H1 (cell line): Measurements from ENCODE around the gene KLHL21. TPM values are rescaled to one million over a fixed set of nuclear protein-coding genes. Genes with fewer than 3 reads are reported as not detected.

ENCODE experiments used
- CTCF ChIA-PET: fragments of 300-600 bp; sonication (Branson Sonifier 250); formaldehyde crosslinking; loops from one replicate; lab custom pipeline; 2021; ENCODE audit not compliant: partially characterized antibody; lab: Charles Lee
- POLR2A ChIA-PET: fragments of 300-600 bp; sonication (Branson Sonifier 250); formaldehyde crosslinking; loops from one replicate; lab custom pipeline; 2021; ENCODE audit warnings: inconsistent platforms; ENCODE audit not compliant: partially characterized antibody; lab: Charles Lee
- DNase-seq, 2 experiments: peaks; one replicate each; pipeline versions ENCODE4 v3.0.0 to v3.0.0-alpha.2; 2010 to 2022; ENCODE audit warnings: low spot score in 2 of 2, low read depth in 1 of 2, mixed read lengths in 1 of 2
- FAIRE-seq: peaks from 2 replicates; lab custom pipeline; 2011; peaks lifted over from hg19 to GRCh38; lab: Jason Lieb, UNC
- H2AFZ ChIP-seq: 2 replicates; pipeline ENCODE4 v1.8.1; 2012; ENCODE audit warnings: low read length, inconsistent platforms
- H2AK5ac ChIP-seq: 2 replicates; pipeline ENCODE4 v1.6.1; 2013; ENCODE audit warnings: low read depth, low read length
- H2BK120ac ChIP-seq: replicated peaks from 2 replicates; pipeline ENCODE3; 2013; ENCODE audit warnings: low read depth, low read length, inconsistent platforms
- H2BK12ac ChIP-seq: 2 replicates; pipeline ENCODE4 v1.6.1; 2013; ENCODE audit warnings: low read depth, low read length
- H2BK15ac ChIP-seq: 2 replicates; pipeline ENCODE4 v1.6.1; 2013; ENCODE audit warnings: low read length
- H2BK20ac ChIP-seq: 2 replicates; pipeline ENCODE4 v1.6.1; 2013; ENCODE audit warnings: low read length
- H2BK5ac ChIP-seq: 2 replicates; pipeline ENCODE4 v1.6.1; 2013; ENCODE audit warnings: low read depth, low read length
- H3K14ac ChIP-seq: 2 replicates; pipeline ENCODE4 v1.6.1; 2013; ENCODE audit warnings: inconsistent platforms; ENCODE audit not compliant: insufficient read length
- H3K18ac ChIP-seq: 2 replicates; pipeline ENCODE4 v1.6.1; 2013; ENCODE audit warnings: low read length; ENCODE audit errors: extremely low read depth
- H3K23ac ChIP-seq: 2 replicates; pipeline ENCODE4 v1.6.1; 2013; ENCODE audit warnings: inconsistent platforms; ENCODE audit not compliant: insufficient read length
- H3K23me2 ChIP-seq: 2 replicates; pipeline ENCODE4 v1.6.1; 2013; ENCODE audit warnings: low read depth, low read length
- H3K27ac ChIP-seq: 2 replicates; pipeline ENCODE4 v1.6.1; 2011; ENCODE audit warnings: low read depth, low read length, inconsistent platforms
- H3K27me3 ChIP-seq, 4 experiments: replicated peaks in 1 of 4; 1 replicate in 1 of 4; 2 replicates in 3 of 4; pipeline versions ENCODE4 v1.6.1 to v1.8.1; 2011 to 2013; ENCODE audit warnings: low read length in 3 of 4, mild to moderate bottlenecking in 3 of 4, inconsistent platforms in 2 of 4, mixed read lengths in 2 of 4, moderate library complexity in 1 of 4; ENCODE audit not compliant: control insufficient read depth in 3 of 4, insufficient read depth in 3 of 4; ENCODE audit errors: extremely low read depth in 1 of 4
- H3K36me3 ChIP-seq, 4 experiments: 2 replicates each; pipeline versions ENCODE4 v1.6.1 to v1.8.1; 2011 to 2013; ENCODE audit warnings: mild to moderate bottlenecking in 4 of 4, low read length in 3 of 4, moderate library complexity in 2 of 4, control low read depth in 1 of 4, inconsistent platforms in 1 of 4; ENCODE audit not compliant: insufficient read depth in 4 of 4, control insufficient read depth in 2 of 4
- H3K4ac ChIP-seq: replicated peaks from 2 replicates; pipeline ENCODE3; 2013; ENCODE audit warnings: low read length, low read depth, mixed read lengths, inconsistent platforms; ENCODE audit not compliant: insufficient read length
- H3K4me1 ChIP-seq, 4 experiments: replicated peaks in 1 of 4; 1 replicate in 1 of 4; 2 replicates in 3 of 4; pipeline versions ENCODE4 v1.6.1 to v1.8.1; 2011 to 2013; ENCODE audit warnings: low read length in 3 of 4, inconsistent platforms in 2 of 4, mixed read lengths in 1 of 4; ENCODE audit not compliant: insufficient read depth in 4 of 4, control insufficient read depth in 3 of 4
- H3K4me2 ChIP-seq, 2 experiments: 2 replicates each; pipeline versions ENCODE4 v1.6.1 to v1.8.1; 2011 to 2013; ENCODE audit warnings: low read depth in 2 of 2, low read length in 2 of 2, control low read depth in 1 of 2, inconsistent platforms in 1 of 2, mild to moderate bottlenecking in 1 of 2; ENCODE audit not compliant: insufficient read depth in 1 of 2
- H3K4me3 ChIP-seq, 4 experiments: fragments of 200-600, 300-600 bp in 1 of 4; sonication (generic), shearing (Covaris generic), sonication (Bioruptor Twin) in 1 of 4; 2 replicates each; pipeline versions ENCODE4 v1.5.1 to v1.8.1; 2011 to 2016; ENCODE audit warnings: low read length in 4 of 4, low read depth in 3 of 4, control low read depth in 2 of 4, inconsistent platforms in 2 of 4, mild to moderate bottlenecking in 2 of 4, mixed read lengths in 1 of 4, moderate library complexity in 1 of 4; ENCODE audit not compliant: insufficient read depth in 2 of 4; ENCODE audit errors: extremely low read depth in 1 of 4
- H3K56ac ChIP-seq: replicated peaks from 2 replicates; pipeline ENCODE3; 2013; ENCODE audit warnings: low read depth, mild to moderate bottlenecking, mixed read lengths, low read length, inconsistent platforms; ENCODE audit not compliant: insufficient read length
- H3K79me1 ChIP-seq: 2 replicates; pipeline ENCODE4 v1.6.1; 2013; ENCODE audit warnings: low read depth, low read length, control low read depth
- H3K79me2 ChIP-seq, 2 experiments: 2 replicates each; pipeline versions ENCODE4 v1.6.1 to v1.8.1; 2012 to 2013; ENCODE audit warnings: low read length in 2 of 2, mild to moderate bottlenecking in 2 of 2, inconsistent platforms in 1 of 2; ENCODE audit not compliant: insufficient read depth in 2 of 2, control insufficient read depth in 1 of 2
- H3K9ac ChIP-seq, 4 experiments: replicated peaks in 1 of 4; 1 replicate in 1 of 4; 2 replicates in 3 of 4; pipeline versions ENCODE4 v1.6.1 to v1.8.1; 2011 to 2013; ENCODE audit warnings: low read depth in 3 of 4, low read length in 3 of 4, control low read depth in 2 of 4, mild to moderate bottlenecking in 2 of 4, moderate library complexity in 2 of 4, inconsistent platforms in 1 of 4; ENCODE audit errors: extremely low read depth in 1 of 4
- H3K9me3 ChIP-seq, 2 experiments: 2 replicates each; pipeline versions ENCODE4 v1.6.1 to v1.8.1; 2012 to 2013; ENCODE audit warnings: mild to moderate bottlenecking in 2 of 2, moderate library complexity in 2 of 2, control low read depth in 1 of 2, inconsistent platforms in 1 of 2, low read depth in 1 of 2, low read length in 1 of 2, mixed read lengths in 1 of 2; ENCODE audit not compliant: insufficient read depth in 2 of 2
- H4K20me1 ChIP-seq, 2 experiments: replicated peaks in 1 of 2; 2 replicates each; pipeline versions ENCODE3 to v1.8.1; 2011 to 2013; ENCODE audit warnings: inconsistent platforms in 2 of 2, low read length in 2 of 2, mild to moderate bottlenecking in 1 of 2; ENCODE audit not compliant: insufficient read depth in 2 of 2, control insufficient read depth in 1 of 2
- H4K5ac ChIP-seq: 2 replicates; pipeline ENCODE4 v1.6.1; 2013; ENCODE audit warnings: low read length, low read depth, mixed read lengths, inconsistent platforms; ENCODE audit not compliant: insufficient read length
- H4K8ac ChIP-seq: 2 replicates; pipeline ENCODE4 v1.8.0; 2013; ENCODE audit warnings: mild to moderate bottlenecking, moderate library complexity, low read length, inconsistent platforms; ENCODE audit not compliant: insufficient read depth; ENCODE audit errors: extremely low read depth
- H4K91ac ChIP-seq: replicated peaks from 2 replicates; pipeline ENCODE3; 2013; ENCODE audit warnings: low read length, mixed read lengths, inconsistent platforms; ENCODE audit not compliant: insufficient read length
- BRCA1 ChIP-seq: IDR thresholded peaks from 2 replicates; pipeline ENCODE4 v1.6.1; 2012; ENCODE audit warnings: low read depth, low read length, improper control_type of control experiment
- CHD1 ChIP-seq: IDR thresholded peaks from 2 replicates; pipeline ENCODE4 v1.6.1; 2012; ENCODE audit warnings: low read depth, low read length, improper control_type of control experiment
- EGR1 ChIP-seq: IDR thresholded peaks from 2 replicates; pipeline ENCODE4 v1.6.1; 2011; ENCODE audit warnings: low read depth, low read length, borderline replicate concordance
- GABPA ChIP-seq: IDR thresholded peaks from 2 replicates; pipeline ENCODE4 v1.6.1; 2011; ENCODE audit warnings: mild to moderate bottlenecking, low read length, moderate library complexity, borderline replicate concordance; ENCODE audit not compliant: insufficient read depth
- NANOG ChIP-seq: IDR thresholded peaks from 2 replicates; pipeline ENCODE4 v1.6.1; 2011; ENCODE audit warnings: low read length, low read depth, mild to moderate bottlenecking, inconsistent platforms; ENCODE audit not compliant: insufficient read depth, poor library complexity, severe bottlenecking
- SP1 ChIP-seq: IDR thresholded peaks from 2 replicates; pipeline ENCODE4 v1.6.1; 2011; ENCODE audit warnings: low read depth, low read length
- SUZ12 ChIP-seq: fragments of 200-600 bp; sonication (generic); IDR thresholded peaks from 2 replicates; pipeline ENCODE4 v1.6.1; 2012; ENCODE audit warnings: mild to moderate bottlenecking, inconsistent platforms, low read length, moderate library complexity, mixed read lengths
- TAF7 ChIP-seq: optimal IDR thresholded peaks from 2 replicates; pipeline ENCODE3; 2011; ENCODE audit warnings: low read depth, mild to moderate bottlenecking, inconsistent platforms, low read length, moderate library complexity, borderline replicate concordance
- ZNF274 ChIP-seq: IDR thresholded peaks from 2 replicates; pipeline ENCODE4 v1.7.0; 2012; ENCODE audit warnings: low read length, borderline replicate concordance; ENCODE audit errors: extremely low read depth
- WGBS, 2 experiments: shearing (Covaris generic) in 1 of 2; methylation state at CpG; one replicate each; pipeline versions ENCODE4 v1.1.6 to v1.1.7; 2013 to 2015; ENCODE audit warnings: low lambda C conversion rate in 2 of 2, mixed read lengths in 2 of 2, inconsistent platforms in 1 of 2, low coverage in 1 of 2, missing lambda C conversion rate in 1 of 2; ENCODE audit not compliant: insufficient replicate concordance in 2 of 2, insufficient coverage in 1 of 2, insufficient read length in 1 of 2; ENCODE audit errors: extremely low coverage in 1 of 2, missing lambda C conversion rate in 1 of 2; 5-methylcytosine and 5-hydroxymethylcytosine counted together
- polyA plus RNA-seq, 7 experiments: library from polyadenylated mRNA; depleted of rRNA in 3 of 7; stranded (reverse) in 5 of 7; unstranded in 2 of 7; fragments of >200 nt in 5 of 7; fragments of 200-250 nt in 2 of 7; gene quantifications; 1 replicate in 5 of 7; 2 replicates in 1 of 7; 4 replicates in 1 of 7; pipeline versions ENCODE4 v1.2.1 to v1.2.3, GENCODE V29; 2011 to 2013; ENCODE audit warnings: missing spikeins in 2 of 7, mixed read lengths in 2 of 7
- total RNA-seq: library from RNA; stranded (reverse); fragmentation: NEBNext Ultra II Directional; extraction: Animal tissue kit (Norgen Biotek cat#: 25700); gene quantifications from 2 replicates; pipeline ENCODE4 v1.2.1, GENCODE V29; 2021

KLHL21 gene
- total and polyA plus RNA-seq, 2 of the 8 experiments (the other 6 are each of a cell fraction or from before 2014, with no cell fraction given) = 11.9 to 22.3 TPM

GRCh38 chr1:6648556-6648955 is 45.9 kb upstream of the KLHL21 start:
- no peak overlapping the region for H3K27ac ChIP-seq
- no peak overlapping the region for H2BK20ac ChIP-seq
- ChIA-PET POLR2A (interaction anchor here (0.9 to 1.1 kb wide), 2 partner anchors 14 to 52 kb away, joined by 3 read pairs; no protein-coding TSS in a partner anchor), CTCF (interaction anchor here (0.6 to 5.4 kb wide), 4 partner anchors 12 to 451 kb away, joined by 3 to 48 read pairs (median 30); no protein-coding TSS in a partner anchor)
- H3K9ac ChIP-seq = no peak overlapping the region
- no peaks in the 10 kb centered on the region for H3K79me1 ChIP-seq
- H3K4me2 ChIP-seq = no peak overlapping the region
- FAIRE-seq (no peak), DNase-seq (no peak)
- no peak overlapping the region for H3K14ac ChIP-seq
- peaks cover 7 to 8% of the 10 kb centered on the region in 2 experiments for H4K20me1 ChIP-seq
- no peaks in the 10 kb centered on the region for H3K9me3 ChIP-seq
- H3K27me3 ChIP-seq = no peaks in the 10 kb centered on the region
- WGBS, 2 experiments = 92% methylated on average over 6 of the region's 6 CpGs; no CpG with 5 or more reads in 1 of the 2 experiments
- no peaks in the 10 kb centered on the region; a peak in 2 of 7 replicates for H3K4me1 ChIP-seq
- TF ChIP-seq TAF7 (no peak), SP1 (no peak), CHD1 (no peak), GABPA (no peak), SUZ12 (no peak), BRCA1 (no peak), ZNF274 (no peak), EGR1 (no peak), NANOG (no peak)
- H3K56ac ChIP-seq = no peak overlapping the region
- no peak overlapping the region for H2AFZ ChIP-seq
- no peak overlapping the region for H2AK5ac ChIP-seq
- H2BK12ac ChIP-seq = no peak overlapping the region
- H2BK120ac ChIP-seq = no peak overlapping the region
- H3K18ac ChIP-seq = no peak overlapping the region
- peaks cover 19 to 54% (median 34%) of the 10 kb centered on the region in 4 experiments for H3K36me3 ChIP-seq
- no peak overlapping the region for H3K4ac ChIP-seq
- no peaks in the 10 kb centered on the region for H3K79me2 ChIP-seq
- no peak overlapping the region for H4K5ac ChIP-seq
- H2BK5ac ChIP-seq = no peak overlapping the region
- no peak overlapping the region for H2BK15ac ChIP-seq
- H4K91ac ChIP-seq = no peak overlapping the region
- H3K4me3 ChIP-seq = no peak overlapping the region
- no peaks in the 10 kb centered on the region for H3K23me2 ChIP-seq
- H4K8ac ChIP-seq = no peak overlapping the region
- no peak overlapping the region for H3K23ac ChIP-seq
